IPS-18c (cell line): ENCODE results near the gene BTG2.

Experiments used
- H3K4me3 ChIP-seq: 2 replicates; pipeline ENCODE4 v1.7.0; 2013; ENCODE audit warnings: low read depth, mild to moderate bottlenecking, low read length, moderate library complexity; ENCODE audit not compliant: insufficient read depth
- H3K9me3 ChIP-seq: one replicate; pipeline ENCODE4 v1.6.1; 2013; ENCODE audit warnings: mild to moderate bottlenecking, low read length, moderate library complexity; ENCODE audit not compliant: control insufficient read depth, insufficient read depth

Gene BTG2

GRCh38 chr1:203273869-203274602 lies 31.3 kb upstream of the BTG2 start:
- Histone ChIP-seq H3K4me3 (peak overlapping the region; percentile 40), H3K9me3 (no peaks in the 10 kb centered on the region)

GRCh38 chr1:203274603-203275381 lies 30.5 kb upstream of the BTG2 start:
- no peak overlapping the region for H3K4me3 ChIP-seq
- H3K9me3 ChIP-seq = no peaks in the 10 kb centered on the region

- no peaks in the 10 kb centered on the region for H3K9me3 ChIP-seq
- no peak overlapping the region for H3K4me3 ChIP-seq
Observed at GRCh38 chr1:203275656-203276272, 29.6 kb upstream of the BTG2 start.

- no peaks in the 10 kb centered on the region for H3K9me3 ChIP-seq
- no peak overlapping the region for H3K4me3 ChIP-seq
Observed at GRCh38 chr1:203276408-203276807, 28.9 kb upstream of the BTG2 start.

GRCh38 chr1:203276916-203277545 lies 28.3 kb upstream of the BTG2 start:
- no peaks in the 10 kb centered on the region for H3K9me3 ChIP-seq

GRCh38 chr1:203278082-203278884 lies 27.0 kb upstream of the BTG2 start:
- no peaks in the 10 kb centered on the region for H3K9me3 ChIP-seq
- no peak overlapping the region for H3K4me3 ChIP-seq

More at GRCh38 chr1:203276916-203277545, 28.3 kb upstream of the BTG2 start:
- no peak overlapping the region for H3K4me3 ChIP-seq

- H3K4me3 ChIP-seq = no peak overlapping the region
- H3K9me3 ChIP-seq = no peaks in the 10 kb centered on the region
Observed at GRCh38 chr1:203278885-203279406, 26.4 kb upstream of the BTG2 start.

- H3K9me3 ChIP-seq = no peaks in the 10 kb centered on the region
- H3K4me3 ChIP-seq = no peak overlapping the region
Observed at GRCh38 chr1:203280061-203280460, 25.3 kb upstream of the BTG2 start.

- Histone ChIP-seq H3K9me3 (no peaks in the 10 kb centered on the region), H3K4me3 (no peak overlapping the region)
Observed at GRCh38 chr1:203281033-203281432, 24.3 kb upstream of the BTG2 start.

- no peak overlapping the region for H3K4me3 ChIP-seq
- no peaks in the 10 kb centered on the region for H3K9me3 ChIP-seq
Observed at GRCh38 chr1:203281851-203282661, 23.3 kb upstream of the BTG2 start.

GRCh38 chr1:203282720-203283542 lies 22.4 kb upstream of the BTG2 start:
- no peak overlapping the region for H3K4me3 ChIP-seq
- no peaks in the 10 kb centered on the region for H3K9me3 ChIP-seq

- no peak overlapping the region for H3K4me3 ChIP-seq
- H3K9me3 ChIP-seq = no peaks in the 10 kb centered on the region
Observed at GRCh38 chr1:203283597-203283996, 21.7 kb upstream of the BTG2 start.

GRCh38 chr1:203284411-203285123 lies 20.8 kb upstream of the BTG2 start:
- H3K9me3 ChIP-seq = peaks cover 2% of the 10 kb centered on the region
- H3K4me3 ChIP-seq = no peak overlapping the region

- H3K9me3 ChIP-seq = peaks cover 2% of the 10 kb centered on the region
- H3K4me3 ChIP-seq = no peak overlapping the region
Observed at GRCh38 chr1:203286161-203286984, 18.9 kb upstream of the BTG2 start.
